Esophagus (tissue), 2 donors: ENCODE measurements around the gene KIF19. TPM values are rescaled to one million over a fixed set of nuclear protein-coding genes. Genes with fewer than 3 reads are reported as not detected.

Source experiments
- H3K27ac ChIP-seq, 2 donors: one replicate each; pipeline ENCODE4 v1.5.1; 2013; ENCODE audit warnings: low read depth in 2 of 2, mild to moderate bottlenecking in 2 of 2, inconsistent platforms in 1 of 2, low read length in 1 of 2, moderate library complexity in 1 of 2
- H3K27me3 ChIP-seq, 2 donors: one replicate each; pipeline ENCODE4 v1.6.1; 2013; ENCODE audit warnings: low read length in 2 of 2, control low read depth in 1 of 2, mild to moderate bottlenecking in 1 of 2; ENCODE audit not compliant: insufficient read depth in 2 of 2, control insufficient read depth in 1 of 2
- H3K36me3 ChIP-seq, 2 donors: one replicate each; pipeline ENCODE4 v1.6.1; 2013; ENCODE audit warnings: low read length in 1 of 2; ENCODE audit not compliant: control insufficient read depth in 2 of 2, insufficient read depth in 2 of 2
- H3K4me1 ChIP-seq, 2 donors: one replicate each; pipeline ENCODE4 v1.6.1; 2013; ENCODE audit warnings: low read length in 1 of 2; ENCODE audit not compliant: control insufficient read depth in 2 of 2, insufficient read depth in 2 of 2
- H3K4me3 ChIP-seq, 2 donors: one replicate each; pipeline ENCODE4 v1.5.1; 2013; ENCODE audit warnings: low read length in 2 of 2, mild to moderate bottlenecking in 2 of 2, low read depth in 1 of 2, moderate library complexity in 1 of 2
- H3K9me3 ChIP-seq, 2 donors: one replicate each; pipeline ENCODE4 v1.6.1; 2013; ENCODE audit warnings: mild to moderate bottlenecking in 2 of 2, low read depth in 1 of 2, low read length in 1 of 2, moderate library complexity in 1 of 2; ENCODE audit not compliant: control insufficient read depth in 2 of 2, insufficient read depth in 1 of 2
- WGBS, 2 donors: extraction: QIAGEN DNeasy Blood & Tissue Kit; methylation state at CpG; one replicate each; pipeline ENCODE4 v1.1.7; 2013; 5-methylcytosine and 5-hydroxymethylcytosine counted together
- polyA plus RNA-seq, 2 donors: library from polyadenylated mRNA; stranded (reverse); fragments of 200-250 nt; gene quantifications; one replicate each; pipeline ENCODE4 v1.2.3, GENCODE V29; 2013
- donor health status: healthy with polysubstance abuse.
- donor health status: Bipolar disorder and iron deficiency.

The KIF19 gene
- polyA plus RNA-seq, 2 donors, result 0.43 to 0.47 TPM

- 84 to 87% methylated on average over 11 of the region's 11 CpGs for WGBS, 2 donors
These were observed 64.9 kb downstream of the KIF19 start for GRCh38 chr17:74390680-74391653.

GRCh38 chr17:74391771-74392170 lies 65.7 kb downstream of the KIF19 start:
- Histone ChIP-seq H3K9me3 (peaks cover 0 to 2% of the 10 kb centered on the region in 2 donors), H3K4me1 (no peaks in the 10 kb centered on the region), H3K27me3 (peaks cover 0 to 3% of the 10 kb centered on the region in 2 donors), H3K36me3 (no peaks in the 10 kb centered on the region), H3K4me3 (no peak overlapping the region), H3K27ac (no peak overlapping the region)
- 67 to 68% methylated on average over 5 of the region's 5 CpGs for WGBS, 2 donors

More at GRCh38 chr17:74390680-74391653, 64.9 kb downstream of the KIF19 start:
- H3K9me3 ChIP-seq, result peaks cover 0 to 2% of the 10 kb centered on the region in 2 donors
- H3K27ac ChIP-seq, result no peak overlapping the region
- H3K4me3 ChIP-seq, result no peak overlapping the region
- H3K4me1 ChIP-seq, result no peaks in the 10 kb centered on the region
- peaks cover 0 to 3% of the 10 kb centered on the region in 2 donors for H3K27me3 ChIP-seq
- no peaks in the 10 kb centered on the region for H3K36me3 ChIP-seq

- WGBS, 2 donors, result 57 to 69% methylated on average over 5 of the region's 5 CpGs
- H3K27me3 ChIP-seq, result no peaks in the 10 kb centered on the region
These were observed 66.8 kb downstream of the KIF19 start for GRCh38 chr17:74392848-74393247.

DNA sequence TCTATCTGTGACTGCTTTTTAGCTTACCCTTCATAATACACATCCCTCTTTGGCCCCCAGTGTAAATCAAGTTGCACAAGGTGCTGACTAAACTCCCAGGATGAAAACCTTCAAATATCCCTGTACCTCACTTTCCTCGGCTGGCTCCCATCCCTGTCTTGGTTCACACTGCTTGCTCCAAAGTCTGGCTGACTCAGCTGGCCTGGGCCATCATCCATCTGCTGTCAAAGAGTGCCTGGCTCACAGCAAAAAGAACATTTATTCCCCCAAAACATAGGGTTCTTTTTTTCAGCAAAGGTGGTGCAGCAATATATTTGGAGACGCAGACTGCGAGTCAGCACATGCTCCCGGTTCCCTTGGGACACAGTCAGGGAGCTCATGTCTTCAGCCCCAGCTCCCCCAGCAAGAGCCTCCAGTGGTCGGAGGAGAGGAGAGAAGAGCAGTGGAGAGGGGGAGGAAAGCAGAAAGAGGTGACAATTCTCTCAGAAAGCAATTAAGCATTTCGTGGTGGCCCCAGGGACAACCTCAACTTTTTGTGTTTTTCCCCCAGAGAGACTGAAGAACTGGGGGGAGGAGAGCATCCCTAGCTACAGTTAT lies 67.4 kb downstream of the KIF19 start:
- H3K36me3 ChIP-seq, result no peaks in the 10 kb centered on the region

More at GRCh38 chr17:74392848-74393247, 66.8 kb downstream of the KIF19 start:
- no peaks in the 10 kb centered on the region for H3K4me1 ChIP-seq
- peaks cover 0 to 2% of the 10 kb centered on the region in 2 donors for H3K9me3 ChIP-seq
- no peak overlapping the region for H3K4me3 ChIP-seq
- no peaks in the 10 kb centered on the region for H3K36me3 ChIP-seq
- H3K27ac ChIP-seq, result no peak overlapping the region

DNA sequence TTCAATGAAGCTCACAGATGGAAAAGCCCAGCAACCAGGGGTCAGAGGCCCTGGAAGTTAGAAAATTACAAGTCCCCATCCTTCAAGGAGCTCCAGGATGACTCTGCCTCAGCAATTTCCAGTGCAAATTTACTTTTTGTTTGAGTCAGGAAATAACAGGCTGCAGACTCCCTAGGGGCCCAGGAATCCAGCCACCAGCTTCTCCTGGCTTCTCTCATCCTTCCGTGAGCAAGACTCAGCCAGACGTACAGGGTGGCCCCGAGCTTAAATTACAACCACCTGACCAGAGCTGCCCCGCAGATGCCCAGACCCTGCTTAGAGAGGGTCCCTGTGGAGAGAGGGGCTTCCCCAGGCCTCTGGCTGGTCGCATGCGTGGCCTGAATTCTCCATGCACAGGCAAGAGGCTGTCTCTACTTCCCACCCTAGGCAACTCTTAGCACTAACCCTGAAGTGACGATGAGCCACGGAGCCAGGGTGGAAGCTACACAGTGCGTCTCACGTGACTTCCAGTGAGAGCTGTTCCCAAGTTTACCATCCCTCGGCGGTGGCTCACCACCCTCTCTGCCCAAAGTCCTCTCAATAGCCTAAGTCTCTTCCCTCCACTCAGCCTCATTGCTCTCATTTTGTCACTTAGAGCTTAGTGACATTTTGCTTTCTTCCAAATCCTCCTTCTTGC lies 68.4 kb downstream of the KIF19 start:
- WGBS, 2 donors, result 88 to 89% methylated on average over 12 of the region's 12 CpGs
- no peaks in the 10 kb centered on the region for H3K36me3 ChIP-seq
- H3K4me3 ChIP-seq, result no peak overlapping the region
- no peak overlapping the region for H3K27ac ChIP-seq
- no peaks in the 10 kb centered on the region for H3K4me1 ChIP-seq
- H3K9me3 ChIP-seq, result peaks cover 0 to 2% of the 10 kb centered on the region in 2 donors
- H3K27me3 ChIP-seq, result no peaks in the 10 kb centered on the region

More for the DNA sequence above, 67.4 kb downstream of the KIF19 start:
- no peaks in the 10 kb centered on the region for H3K27me3 ChIP-seq
- H3K4me1 ChIP-seq, result no peaks in the 10 kb centered on the region
- peaks cover 0 to 2% of the 10 kb centered on the region in 2 donors for H3K9me3 ChIP-seq
- H3K27ac ChIP-seq, result no peak overlapping the region
- H3K4me3 ChIP-seq, result no peak overlapping the region
- WGBS, 2 donors, result 54 to 70% methylated on average over 6 of the region's 6 CpGs

- Histone ChIP-seq H3K4me1 (no peaks in the 10 kb centered on the region), H3K27ac (no peak overlapping the region), H3K27me3 (no peaks in the 10 kb centered on the region), H3K9me3 (peaks cover 0 to 2% of the 10 kb centered on the region in 2 donors), H3K4me3 (no peak overlapping the region), H3K36me3 (no peaks in the 10 kb centered on the region)
- 68 to 87% methylated on average over 7 of the region's 7 CpGs for WGBS, 2 donors
These were observed 69.0 kb downstream of the KIF19 start for GRCh38 chr17:74394977-74395376.

GRCh38 chr17:74396567-74396966 lies 70.5 kb downstream of the KIF19 start:
- peaks cover 0 to 2% of the 10 kb centered on the region in 2 donors for H3K9me3 ChIP-seq
- no peaks in the 10 kb centered on the region for H3K36me3 ChIP-seq
- no peaks in the 10 kb centered on the region for H3K4me1 ChIP-seq
- no peak overlapping the region for H3K27ac ChIP-seq
- H3K27me3 ChIP-seq, result no peaks in the 10 kb centered on the region
- whole genome bisulfite sequencing, 2 donors, result 87 to 89% methylated on average over 4 of the region's 4 CpGs
- H3K4me3 ChIP-seq, result no peak overlapping the region

- Histone ChIP-seq H3K9me3 (no peaks in the 10 kb centered on the region), H3K27ac (no peak overlapping the region), H3K4me1 (no peaks in the 10 kb centered on the region), H3K4me3 (no peak overlapping the region), H3K27me3 (no peaks in the 10 kb centered on the region), H3K36me3 (no peaks in the 10 kb centered on the region)
- 90 to 91% methylated on average over 7 of the region's 7 CpGs for WGBS, 2 donors
These were observed 76.0 kb downstream of the KIF19 start for GRCh38 chr17:74402048-74402447.

DNA sequence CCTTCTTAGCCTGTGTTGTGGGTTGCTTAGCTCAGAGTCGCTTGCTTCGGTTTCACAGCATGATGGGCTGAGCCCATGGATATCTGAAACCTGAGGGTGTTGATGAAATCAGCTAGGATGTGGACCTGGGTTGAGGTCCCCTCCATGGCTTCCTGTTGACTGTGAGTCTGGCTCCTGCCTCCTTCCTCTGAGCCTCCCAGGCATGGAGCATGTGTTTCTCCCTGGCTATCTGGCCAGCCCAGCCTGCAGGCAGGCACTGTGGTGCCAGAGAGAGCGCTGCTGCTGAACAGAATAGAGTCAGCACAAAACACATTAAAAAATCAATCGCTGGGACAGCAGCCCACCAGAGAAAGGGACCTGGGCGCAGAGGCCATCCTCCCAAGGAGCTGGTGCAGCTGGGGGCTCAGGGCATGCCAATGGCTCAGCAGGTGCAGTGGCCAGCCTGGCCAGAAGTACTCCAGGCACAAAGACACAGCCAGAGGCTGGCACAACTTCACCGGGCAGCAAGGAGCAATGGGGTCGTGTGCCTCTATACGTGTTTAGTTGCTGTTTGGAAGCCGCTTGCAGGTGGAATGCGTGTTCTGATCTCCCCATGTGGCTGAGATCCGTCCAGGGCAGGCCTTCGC lies 77.6 kb downstream of the KIF19 start:
- Histone ChIP-seq H3K9me3 (no peaks in the 10 kb centered on the region), H3K4me1 (peaks cover 0 to 6% of the 10 kb centered on the region in 2 donors), H3K36me3 (no peaks in the 10 kb centered on the region), H3K27ac (no peak overlapping the region), H3K27me3 (no peaks in the 10 kb centered on the region), H3K4me3 (no peak overlapping the region)
- WGBS, 2 donors, result 72 to 73% methylated on average over 12 of the region's 12 CpGs
